CD4-positive, alpha-beta T cell treated with Interferon alpha-2 for 1 hour (primary cell): Measurements from ENCODE around the gene P2RY8.
A peak's percentile ranks its signal among the peaks of the same experiment; 100 is the strongest.
"Not testable (repeated sequence)": the region's sequence is repeated elsewhere in the genome, so short reads cannot be mapped to it uniquely, and the experiment has no call there.

ENCODE experiments used
- DNase-seq, 2 donors: peaks; one replicate each; pipeline ENCODE4 v3.0.0-alpha.2; 2020 to 2022

The P2RY8 gene

GRCh38 chrX:1542994-1543725 is 6.2 kb upstream of the P2RY8 start:
- no peak for DNase-seq

- DNase-seq, result not testable (repeated sequence)
Observed at GRCh38 chrX:1539146-1539545, 2.2 kb upstream of the P2RY8 start.

- not testable (repeated sequence) for DNase-seq
Observed at GRCh38 chrX:1537716-1538090, 718 bp upstream of the P2RY8 start.

- DNase-seq, result no peak
Observed at GRCh38 chrX:1536712-1537030, 314 bp downstream of the P2RY8 start.

- DNase-seq, result peak; percentile 42 to 46
Observed at GRCh38 chrX:1535241-1536041, 1.5 kb downstream of the P2RY8 start.

- DNase-seq, result peak in 1 of 2 donors; percentile 39
Observed at GRCh38 chrX:1534301-1535168, 2.5 kb downstream of the P2RY8 start.

GRCh38 chrX:1533058-1533457 is 3.9 kb downstream of the P2RY8 start:
- no peak for DNase-seq

GRCh38 chrX:1531096-1531890 is 5.7 kb downstream of the P2RY8 start:
- peak in 1 of 2 donors; percentile 20 for DNase-seq

- no peak for DNase-seq
Observed at GRCh38 chrX:1529756-1530155, 7.2 kb downstream of the P2RY8 start.

- no peak for DNase-seq
Observed at GRCh38 chrX:1529328-1529727, 7.7 kb downstream of the P2RY8 start.

GRCh38 chrX:1528884-1529203 is 8.1 kb downstream of the P2RY8 start:
- DNase-seq, result no peak

- DNase-seq, result no peak
Observed at GRCh38 chrX:1528186-1528883, 8.7 kb downstream of the P2RY8 start.

GRCh38 chrX:1527457-1527856 is 9.5 kb downstream of the P2RY8 start:
- DNase-seq, result no peak

GRCh38 chrX:1526565-1526964 is 10.4 kb downstream of the P2RY8 start:
- DNase-seq, result no peak

GRCh38 chrX:1525583-1526355 is 11.2 kb downstream of the P2RY8 start:
- no peak for DNase-seq

GRCh38 chrX:1524874-1525582 is 12.0 kb downstream of the P2RY8 start:
- DNase-seq, result no peak

GRCh38 chrX:1522905-1523304 is 14.1 kb downstream of the P2RY8 start:
- not testable (repeated sequence) for DNase-seq

GRCh38 chrX:1521459-1521956 is 15.5 kb downstream of the P2RY8 start:
- peak; percentile 76 to 85 for DNase-seq

GRCh38 chrX:1520350-1520749 is 16.6 kb downstream of the P2RY8 start:
- no peak for DNase-seq

GRCh38 chrX:1519022-1519497 is 17.9 kb downstream of the P2RY8 start:
- no peak for DNase-seq
